KMS-11 (cell line): ENCODE results near the gene BNIP2.

Experiments
- H2AFZ ChIP-seq: fragments of 200-600 bp; sonication (generic); 2 replicates; pipeline ENCODE4 v1.6.1; 2016; ENCODE audit warnings: antibody characterized with exemption, mixed run types, low read depth
- H3K27ac ChIP-seq: fragments of 200-600 bp; sonication (generic); 2 replicates; pipeline ENCODE4 v1.6.1; 2016; ENCODE audit warnings: mild to moderate bottlenecking, mixed run types
- H3K27me3 ChIP-seq: fragments of 200-600 bp; sonication (generic); 2 replicates; pipeline ENCODE4 v1.6.1; 2017; ENCODE audit warnings: mild to moderate bottlenecking, low read depth, mixed run types, moderate library complexity; ENCODE audit not compliant: insufficient read depth
- H3K36me3 ChIP-seq: fragments of 200-600 bp; sonication (generic); 2 replicates; pipeline ENCODE4 v1.6.1; 2017; ENCODE audit warnings: mild to moderate bottlenecking, mixed run types; ENCODE audit not compliant: insufficient read depth
- H3K4me1 ChIP-seq: fragments of 200-600 bp; sonication (generic); 2 replicates; pipeline ENCODE4 v1.6.1; 2016; ENCODE audit warnings: mild to moderate bottlenecking, low read depth, mixed run types; ENCODE audit not compliant: poor library complexity, severe bottlenecking
- H3K4me2 ChIP-seq: fragments of 200-600 bp; sonication (generic); 2 replicates; pipeline ENCODE4 v1.7.0; 2016; ENCODE audit warnings: mild to moderate bottlenecking, mixed run types
- H3K4me3 ChIP-seq: fragments of 200-600 bp; sonication (generic); IDR thresholded peaks from 2 replicates; pipeline ENCODE4 v1.6.1; 2017; ENCODE audit warnings: low read depth, low read length, mixed read lengths; ENCODE audit not compliant: insufficient read depth
- H3K79me2 ChIP-seq: fragments of 200-600 bp; sonication (generic); 2 replicates; pipeline ENCODE4 v1.6.1; 2016; ENCODE audit warnings: low read depth, mixed run types; ENCODE audit not compliant: insufficient read depth
- H3K9ac ChIP-seq: fragments of 200-600 bp; sonication (generic); 2 replicates; pipeline ENCODE4 v1.6.1; 2016; ENCODE audit warnings: mild to moderate bottlenecking, mixed run types
- H4K20me1 ChIP-seq: fragments of 200-600 bp; sonication (generic); 2 replicates; pipeline ENCODE4 v1.6.1; 2016; ENCODE audit warnings: mild to moderate bottlenecking, mixed run types; ENCODE audit not compliant: insufficient read depth
- TF ChIP-seq, protein P1 (sequence below): fragments of 200-600 bp; sonication (generic); conservative IDR thresholded peaks from 2 replicates; pipeline ENCODE4 v1.6.1; 2017; ENCODE audit warnings: low read depth, mild to moderate bottlenecking, antibody characterized with exemption, low read length, moderate library complexity, mixed read lengths

Gene BNIP2

GRCh38 chr15:59616379-59616778 is 72.7 kb downstream of the BNIP2 start:
- Histone ChIP-seq H3K36me3 (no peaks in the 10 kb centered on the region), H3K4me2 (no peak overlapping the region), H4K20me1 (no peaks in the 10 kb centered on the region), H3K9ac (no peak overlapping the region), H3K79me2 (no peaks in the 10 kb centered on the region), H3K4me3 (no peak overlapping the region), H3K4me1 (no peaks in the 10 kb centered on the region), H3K27me3 (no peaks in the 10 kb centered on the region), H2AFZ (no peak overlapping the region), H3K27ac (no peak overlapping the region)
- TF ChIP-seq, protein P1, sequence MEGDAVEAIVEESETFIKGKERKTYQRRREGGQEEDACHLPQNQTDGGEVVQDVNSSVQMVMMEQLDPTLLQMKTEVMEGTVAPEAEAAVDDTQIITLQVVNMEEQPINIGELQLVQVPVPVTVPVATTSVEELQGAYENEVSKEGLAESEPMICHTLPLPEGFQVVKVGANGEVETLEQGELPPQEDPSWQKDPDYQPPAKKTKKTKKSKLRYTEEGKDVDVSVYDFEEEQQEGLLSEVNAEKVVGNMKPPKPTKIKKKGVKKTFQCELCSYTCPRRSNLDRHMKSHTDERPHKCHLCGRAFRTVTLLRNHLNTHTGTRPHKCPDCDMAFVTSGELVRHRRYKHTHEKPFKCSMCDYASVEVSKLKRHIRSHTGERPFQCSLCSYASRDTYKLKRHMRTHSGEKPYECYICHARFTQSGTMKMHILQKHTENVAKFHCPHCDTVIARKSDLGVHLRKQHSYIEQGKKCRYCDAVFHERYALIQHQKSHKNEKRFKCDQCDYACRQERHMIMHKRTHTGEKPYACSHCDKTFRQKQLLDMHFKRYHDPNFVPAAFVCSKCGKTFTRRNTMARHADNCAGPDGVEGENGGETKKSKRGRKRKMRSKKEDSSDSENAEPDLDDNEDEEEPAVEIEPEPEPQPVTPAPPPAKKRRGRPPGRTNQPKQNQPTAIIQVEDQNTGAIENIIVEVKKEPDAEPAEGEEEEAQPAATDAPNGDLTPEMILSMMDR: no peak

DNA sequence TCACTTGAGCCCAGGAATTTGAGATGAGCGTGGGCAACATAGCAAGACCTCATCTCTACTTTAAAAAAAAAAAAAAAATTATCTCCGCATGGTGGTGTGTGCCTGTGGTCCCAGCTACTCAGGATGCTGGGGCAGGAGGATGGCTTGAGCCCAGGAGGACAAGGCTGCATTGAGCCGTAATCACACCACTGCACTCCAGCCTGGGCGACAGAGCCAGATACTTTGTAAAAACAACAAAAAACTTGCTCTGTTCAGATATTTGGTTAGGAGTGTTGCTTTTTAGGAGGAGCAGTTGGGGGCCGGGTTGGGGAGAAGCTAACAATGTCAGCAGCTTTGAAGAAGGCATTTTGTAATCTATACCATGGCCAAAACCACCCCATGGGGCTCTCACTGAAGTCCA is 73.5 kb downstream of the BNIP2 start:
- no peaks in the 10 kb centered on the region for H3K79me2 ChIP-seq
- no peaks in the 10 kb centered on the region for H4K20me1 ChIP-seq
- H2AFZ ChIP-seq: no peak overlapping the region
- no peak overlapping the region for H3K9ac ChIP-seq
- no peak overlapping the region for H3K27ac ChIP-seq
- H3K4me2 ChIP-seq: no peak overlapping the region
- no peak overlapping the region for H3K4me3 ChIP-seq
- TF ChIP-seq, protein P1: no peak
- no peaks in the 10 kb centered on the region for H3K27me3 ChIP-seq
- no peaks in the 10 kb centered on the region for H3K4me1 ChIP-seq
- H3K36me3 ChIP-seq: no peaks in the 10 kb centered on the region

GRCh38 chr15:59614153-59614552 is 75.0 kb downstream of the BNIP2 start:
- no peak overlapping the region for H3K27ac ChIP-seq

DNA sequence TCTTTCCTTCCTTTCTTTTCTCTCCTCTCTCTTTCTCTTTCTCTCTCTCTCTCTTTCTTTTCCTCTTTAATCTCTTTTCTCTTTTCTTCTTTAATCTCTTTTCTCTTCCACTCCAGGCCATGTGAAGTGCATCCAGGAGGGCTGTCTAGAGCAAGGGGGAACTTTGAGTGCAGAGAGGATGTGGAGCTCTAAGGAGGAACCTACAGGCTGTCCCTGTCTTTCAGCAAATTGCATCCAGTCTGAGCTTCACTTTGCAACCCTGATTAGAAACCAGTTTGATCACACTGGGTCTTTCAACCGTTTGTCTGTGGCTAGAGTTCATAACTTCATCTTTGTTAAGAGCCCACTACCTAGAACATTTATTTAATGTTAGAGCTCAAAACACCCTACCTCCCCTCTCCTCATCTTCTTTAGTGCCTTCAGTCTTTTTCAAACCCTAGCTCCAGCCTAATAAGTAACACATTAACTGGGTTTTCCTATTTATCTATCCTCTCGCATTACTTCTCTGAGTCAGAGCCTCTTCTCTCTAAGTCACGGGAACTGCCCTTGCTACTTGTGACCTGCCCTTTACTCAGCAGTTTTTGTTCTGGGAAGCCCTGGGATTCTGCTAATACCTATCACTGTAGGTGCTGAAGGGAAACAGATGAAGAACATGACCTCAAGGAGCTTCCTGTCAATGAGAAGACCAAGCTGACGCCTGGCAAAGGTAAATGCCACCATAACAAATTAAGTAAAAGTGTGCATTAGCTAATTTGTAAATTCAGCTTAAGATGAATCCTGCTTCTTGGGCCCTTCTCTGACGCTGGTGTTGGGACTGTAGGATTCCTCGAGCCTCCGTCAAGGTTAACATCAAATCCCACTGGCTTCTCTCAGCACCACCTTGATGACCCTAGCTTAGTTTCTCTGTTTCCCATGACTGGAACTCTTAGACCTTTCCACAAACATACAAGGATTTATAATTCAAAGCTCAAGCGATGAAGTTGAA is 77.6 kb downstream of the BNIP2 start, which contains the start of gene GCNT3:
Gene GCNT3, plus strand, starts transcription at position 508 of the 985 bp plus-strand sequence. CDS start 6,456 bp downstream, outside the sequence.
- TF ChIP-seq, protein P1: no peak
- Histone ChIP-seq H4K20me1 (no peaks in the 10 kb centered on the region), H3K27ac (no peak within 1 kb of the TSS), H3K9ac (no peak within 1 kb of the TSS), H3K4me1 (no peaks in the 10 kb centered on the region), H3K27me3 (no peaks in the 10 kb centered on the region), H3K79me2 (no peaks in the 10 kb centered on the region), H2AFZ (no peak within 1 kb of the TSS), H3K4me3 (no peak within 1 kb of the TSS), H3K36me3 (no peaks in the 10 kb centered on the region), H3K4me2 (no peak within 1 kb of the TSS)

More at GRCh38 chr15:59614153-59614552, 75.0 kb downstream of the BNIP2 start:
- H4K20me1 ChIP-seq: no peaks in the 10 kb centered on the region
- no peaks in the 10 kb centered on the region for H3K27me3 ChIP-seq
- TF ChIP-seq, protein P1: no peak
- H2AFZ ChIP-seq: no peak overlapping the region
- H3K9ac ChIP-seq: no peak overlapping the region
- H3K4me2 ChIP-seq: no peak overlapping the region
- no peaks in the 10 kb centered on the region for H3K4me1 ChIP-seq
- H3K79me2 ChIP-seq: no peaks in the 10 kb centered on the region
- H3K4me3 ChIP-seq: no peak overlapping the region
- no peaks in the 10 kb centered on the region for H3K36me3 ChIP-seq
